ENCODE results near the gene TENM4.

Gene TENM4

GRCh38 chr11:78972590-78972989 lies 468.2 kb downstream of the TENM4 start:
- DNase-seq (ENCODE audit: low read depth): no peak

DNA sequence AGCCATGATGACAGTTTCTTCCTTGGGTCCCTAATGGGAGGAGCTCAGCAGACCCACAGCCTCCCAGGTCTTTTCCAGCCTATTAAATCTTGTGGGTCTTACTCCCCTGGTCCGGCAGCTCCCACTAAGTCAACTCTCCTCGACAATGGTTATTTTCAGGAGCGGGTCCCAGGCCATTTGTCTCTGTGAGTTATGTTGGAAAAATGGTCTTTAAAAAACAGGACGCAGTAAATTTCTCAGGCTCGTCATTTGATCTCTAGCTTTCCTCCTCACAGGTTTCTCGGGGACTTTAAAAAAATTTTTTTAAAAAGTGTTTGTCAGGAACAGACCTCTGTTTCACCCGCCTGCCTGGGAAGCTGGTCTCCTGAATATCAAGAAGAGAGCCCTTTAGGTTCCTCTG lies 468.7 kb downstream of the TENM4 start:
- no peak for DNase-seq (ENCODE audit: low read depth)

GRCh38 chr11:78967811-78968210 lies 473.0 kb downstream of the TENM4 start:
- no peak for DNase-seq (ENCODE audit: low read depth)

GRCh38 chr11:78965432-78965831 lies 475.4 kb downstream of the TENM4 start:
- no peak for DNase-seq (ENCODE audit: low read depth)

DNA sequence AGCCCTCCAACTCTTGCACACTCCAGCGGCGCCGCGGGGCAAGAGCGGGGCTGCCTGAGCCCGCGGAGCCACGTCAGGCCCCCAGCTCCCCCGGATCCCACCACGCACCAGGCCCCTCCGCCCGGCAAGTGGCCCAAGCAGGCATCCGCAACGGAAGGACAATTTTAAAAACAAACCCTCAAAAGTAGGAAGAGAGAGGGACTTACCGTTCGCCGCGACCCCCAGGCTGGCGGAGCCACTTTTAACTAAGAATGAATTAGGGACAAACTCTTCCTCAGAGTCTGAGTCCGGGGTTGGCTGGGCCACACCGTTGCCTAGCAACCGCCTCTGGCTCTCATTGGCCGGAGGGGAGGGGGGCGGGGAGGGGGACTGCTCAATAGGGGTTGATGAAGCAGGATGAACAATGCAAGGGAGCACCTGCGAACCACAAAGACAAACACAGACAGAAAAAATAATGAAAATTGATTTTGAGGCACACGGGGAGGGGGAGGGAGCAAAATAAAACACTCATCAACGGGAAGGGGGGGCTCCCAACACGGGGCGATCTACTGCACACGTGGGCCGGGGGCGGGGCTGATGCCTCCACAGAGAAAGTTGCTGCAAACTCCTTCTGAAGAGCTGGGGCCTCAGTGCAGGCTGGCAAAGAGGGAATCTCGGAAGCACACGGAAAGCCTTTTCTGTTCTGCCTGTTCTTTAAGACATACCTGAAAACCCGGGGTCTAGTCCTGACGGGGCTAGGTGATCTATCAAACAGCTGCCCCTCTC lies 478.7 kb downstream of the TENM4 start:
- DNase-seq (ENCODE audit: low read depth): no peak

GRCh38 chr11:78961247-78961646 lies 479.6 kb downstream of the TENM4 start:
- DNase-seq (ENCODE audit: low read depth): no peak

DNA sequence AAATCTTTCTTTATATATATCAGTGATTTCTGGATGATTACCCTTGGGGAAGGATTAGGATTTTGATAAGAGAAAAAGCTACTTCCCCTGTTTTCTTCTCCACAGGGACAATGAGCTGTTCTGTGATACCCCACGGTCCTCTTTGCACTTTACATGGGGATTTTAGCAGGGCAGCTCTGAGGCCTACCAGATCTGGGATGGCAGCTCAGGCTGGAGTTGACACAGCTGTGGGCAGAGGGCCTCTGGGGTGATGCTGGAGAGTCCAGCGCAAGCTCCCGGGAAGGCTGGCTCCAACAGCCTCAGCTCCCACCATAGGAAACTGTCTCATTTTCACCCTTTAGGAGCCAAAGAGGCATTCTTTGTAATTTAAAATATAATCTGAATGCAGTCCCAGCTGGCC lies 482.4 kb downstream of the TENM4 start:
- DNase-seq (ENCODE audit: low read depth): no peak

- no peak for DNase-seq (ENCODE audit: low read depth)
Observed at GRCh38 chr11:78957476-78958245, 483.2 kb downstream of the TENM4 start.

GRCh38 chr11:78954696-78955095 lies 486.1 kb downstream of the TENM4 start:
- DNase-seq (ENCODE audit: low read depth): no peak

- DNase-seq (ENCODE audit: low read depth): no peak
Observed at GRCh38 chr11:78954261-78954660, 486.6 kb downstream of the TENM4 start.

DNA sequence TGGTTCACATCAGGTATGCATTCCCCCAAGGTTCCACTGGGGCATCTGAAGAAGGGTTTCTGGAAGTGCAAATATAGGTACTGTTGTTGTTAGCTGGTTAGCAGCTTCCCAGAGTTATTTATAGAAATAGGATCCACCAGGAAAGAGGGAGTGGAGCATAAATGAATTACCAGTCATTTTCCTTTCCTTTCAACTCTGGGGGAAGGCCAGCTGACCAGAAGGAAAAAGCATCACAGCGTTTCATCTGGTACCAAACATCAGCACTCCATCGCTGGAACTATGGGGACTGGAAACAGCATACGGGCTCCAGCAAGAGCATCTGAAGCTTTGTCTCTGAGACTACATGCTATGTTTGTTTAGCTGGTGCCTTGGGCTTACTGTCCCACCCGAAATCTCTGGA lies 487.9 kb downstream of the TENM4 start:
- DNase-seq (ENCODE audit: low read depth): no peak

GRCh38 chr11:78952175-78952574 lies 488.7 kb downstream of the TENM4 start:
- DNase-seq (ENCODE audit: low read depth): no peak

DNA sequence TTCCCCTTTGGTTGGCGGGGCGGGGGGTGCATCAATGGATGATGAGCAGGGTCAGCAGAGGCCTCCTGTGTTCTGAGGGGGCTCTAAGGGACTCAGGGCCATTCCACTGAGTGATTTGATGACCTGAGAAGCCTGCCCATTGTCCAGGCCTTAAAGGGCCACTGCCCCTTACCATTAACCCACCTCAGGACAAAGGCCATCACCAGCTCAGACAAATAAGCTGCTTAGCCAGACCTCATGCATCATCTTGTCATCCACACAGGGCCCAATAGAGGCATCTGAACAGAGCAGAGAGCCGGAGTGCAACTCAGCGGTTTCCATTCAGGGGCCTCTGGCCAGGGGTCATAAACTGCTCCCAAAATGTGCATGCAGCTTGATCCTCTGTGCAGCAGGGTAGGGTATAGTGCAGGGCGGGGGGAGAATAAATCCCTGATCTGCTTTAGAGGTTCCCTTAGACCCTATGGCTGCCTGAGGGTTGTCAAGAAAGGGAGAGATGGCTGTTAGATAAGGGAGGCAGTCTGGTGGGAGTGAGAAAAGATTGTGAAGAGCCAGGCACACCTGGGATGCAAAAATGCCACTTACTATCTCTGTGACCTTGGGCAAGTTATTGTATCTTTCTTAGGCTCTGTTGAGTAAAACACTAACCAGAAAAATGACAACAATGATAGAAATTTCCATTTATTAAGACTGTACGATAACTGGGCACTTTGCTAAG lies 490.7 kb downstream of the TENM4 start:
- no peak for DNase-seq (ENCODE audit: low read depth)

DNA sequence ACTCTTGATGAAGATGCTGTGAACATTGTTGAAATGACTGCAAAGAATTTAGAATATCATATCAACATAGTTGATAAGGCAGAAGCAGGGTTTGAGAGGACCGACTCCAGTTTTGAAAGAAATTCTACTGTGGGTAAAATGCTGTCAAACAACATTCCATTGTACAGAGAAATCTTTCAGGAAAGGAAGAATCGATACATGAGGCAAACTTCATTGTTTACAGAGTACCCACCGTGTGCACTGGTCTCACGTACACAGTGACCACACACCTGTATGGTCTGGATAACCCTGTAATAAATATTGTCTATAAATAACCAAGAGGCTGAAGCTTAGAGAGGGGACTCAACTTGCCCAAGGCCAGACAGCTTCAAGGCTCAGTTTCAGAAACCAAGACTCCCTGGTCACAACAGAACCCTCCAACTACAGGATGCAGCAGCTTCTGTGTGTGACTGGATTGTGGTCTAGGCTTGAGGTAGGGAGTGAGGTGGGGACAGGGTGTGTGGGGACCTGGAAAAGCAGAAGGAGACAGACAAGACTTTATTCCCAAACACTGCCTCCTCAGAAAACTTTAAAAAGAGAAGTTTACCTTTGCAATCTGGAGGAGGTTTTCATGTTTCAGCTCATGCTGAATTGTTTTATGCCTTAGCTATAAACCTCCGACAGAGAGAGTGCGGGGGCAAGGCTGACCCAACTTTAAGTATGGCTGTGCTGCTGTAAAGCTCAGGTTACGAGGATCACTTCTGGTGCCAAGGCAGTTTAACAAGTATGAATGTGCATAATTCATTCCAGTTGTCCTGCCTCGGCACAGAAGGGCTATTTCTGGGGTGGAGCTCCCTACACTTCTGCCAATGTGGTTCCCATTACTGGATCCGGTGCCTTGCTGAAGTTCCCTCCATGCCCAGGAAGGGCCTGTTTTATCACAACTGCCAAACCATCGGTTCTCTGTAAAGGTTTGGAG lies 493.6 kb downstream of the TENM4 start:
- no peak for DNase-seq (ENCODE audit: low read depth)

- DNase-seq (ENCODE audit: low read depth): no peak
Observed at GRCh38 chr11:78943841-78944240, 497.0 kb downstream of the TENM4 start.

DNA sequence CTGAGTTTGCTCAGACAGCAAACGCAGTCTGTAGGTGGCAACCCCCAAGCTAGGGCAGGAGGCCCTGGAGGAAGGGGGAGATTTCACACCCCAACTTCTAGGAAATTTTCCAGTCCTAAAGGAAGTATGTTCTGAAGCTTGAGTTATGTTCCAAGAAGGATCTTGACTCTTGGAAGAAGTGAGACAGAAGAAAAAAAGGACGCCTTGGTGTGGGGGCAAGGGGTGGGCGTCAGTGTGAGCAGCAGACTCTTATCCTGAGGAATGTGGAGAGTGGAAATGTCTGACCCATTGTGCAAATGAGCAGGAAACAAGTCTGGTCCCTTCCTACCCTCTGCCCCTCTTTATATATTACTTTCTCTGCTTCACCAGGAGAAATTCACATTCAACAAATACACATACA lies 497.7 kb downstream of the TENM4 start:
- no peak for DNase-seq (ENCODE audit: low read depth)

GRCh38 chr11:78941226-78941851 lies 499.5 kb downstream of the TENM4 start:
- DNase-seq (ENCODE audit: low read depth): no peak

DNA sequence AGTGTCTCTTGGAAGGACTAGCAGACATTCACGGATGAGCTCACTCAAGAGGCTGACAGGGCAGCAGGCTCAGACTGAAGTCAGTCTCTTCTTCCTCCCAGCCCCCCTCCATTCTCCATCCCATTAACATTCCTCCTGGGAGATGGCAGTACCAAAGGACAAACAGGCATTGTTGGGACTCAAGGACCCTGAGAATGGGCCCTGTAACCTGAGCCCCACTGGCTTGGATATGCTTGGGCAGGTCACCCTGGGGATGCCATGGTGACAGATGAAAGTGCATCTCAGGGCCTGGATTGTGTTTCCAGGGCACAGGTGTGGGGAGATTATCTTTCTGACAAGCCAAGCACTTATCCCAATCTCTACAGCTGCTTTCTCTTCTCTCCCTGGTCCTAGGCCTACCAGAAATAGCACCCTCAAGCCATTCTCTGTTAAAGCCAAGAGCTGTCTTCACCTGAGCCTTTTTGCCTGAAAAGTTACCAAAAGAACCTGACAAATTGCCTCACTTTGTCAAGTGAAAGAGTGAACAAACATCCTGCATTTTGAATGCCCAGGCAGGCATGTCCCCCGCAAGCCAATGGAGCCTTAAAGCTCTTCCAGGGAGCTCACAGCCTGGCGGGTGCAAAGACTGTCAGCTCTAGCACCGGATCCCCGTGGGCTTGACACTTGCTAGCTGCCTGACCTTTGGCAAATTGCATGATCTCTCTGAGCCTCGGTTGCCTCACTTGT lies 500.2 kb downstream of the TENM4 start:
- no peak for DNase-seq (ENCODE audit: low read depth)

- DNase-seq (ENCODE audit: low read depth): no peak
Observed at GRCh38 chr11:78938971-78939370, 501.9 kb downstream of the TENM4 start.

- DNase-seq (ENCODE audit: low read depth): no peak
Observed at GRCh38 chr11:78938036-78938435, 502.8 kb downstream of the TENM4 start.
